ENCODE results near the gene SPDYE4. TPM values are rescaled to one million over a fixed set of nuclear protein-coding genes. Genes with fewer than 3 reads are reported as not detected.

The SPDYE4 gene
- total and polyA plus RNA-seq, 2 donors (not counting 1 experiment from before 2014, with no cell fraction given) = not detected

GRCh38 chr17:8701754-8702153, 56.6 kb downstream of the SPDYE4 start:
- Histone ChIP-seq H3K79me2 (ENCODE audit: control insufficient read depth, insufficient read depth, low read length) (no peaks in the 10 kb centered on the region), H3K4me2 (ENCODE audit: extremely low read depth, insufficient read depth, low read length) (no peak overlapping the region), H3K9me3 (ENCODE audit: control insufficient read depth, insufficient read depth, low read depth, low read length) (no peaks in the 10 kb centered on the region), H3K4me3 (replicated peaks in 1 of 4; ENCODE audit: control extremely low read depth in 1 of 4, insufficient read depth in 1 of 4, low read depth in 3 of 4, low read length in 4 of 4) (no peak overlapping the region), H4K20me1 (ENCODE audit: control insufficient read depth, extremely low read depth, insufficient read depth, low read length) (no peaks in the 10 kb centered on the region), H3K4me1 (ENCODE audit: control insufficient read depth, extremely low read depth, insufficient read depth, low read length) (peaks cover 10% of the 10 kb centered on the region), H3K36me3 (ENCODE audit: control insufficient read depth, insufficient read depth, low read length) (no peaks in the 10 kb centered on the region), H2AFZ (ENCODE audit: low read length) (no peak overlapping the region), H3K9ac (ENCODE audit: insufficient read depth, low read length) (no peak overlapping the region), H3K27me3 (ENCODE audit: control insufficient read depth, insufficient read depth, low read length) (no peaks in the 10 kb centered on the region), H3K27ac (ENCODE audit: insufficient read depth, low read length) (no peak overlapping the region)
- DNase-seq (ENCODE audit: low read depth in 2 of 2) = no peak
- TF ChIP-seq EZH2 (IDR thresholded peaks at IDR 0.05; ENCODE audit: low read length, missing control alignments) (no peak), CTCF (conservative IDR thresholded peaks at IDR 0.05 in 1 of 2, IDR thresholded peaks at IDR 0.05 in 1 of 2; ENCODE audit: low read depth in 1 of 2, low read length in 2 of 2) (no peak)

GRCh38 chr17:8701221-8701620, 57.1 kb downstream of the SPDYE4 start:
- H3K27ac ChIP-seq (ENCODE audit: insufficient read depth, low read length) = no peak overlapping the region
- no peaks in the 10 kb centered on the region for H3K79me2 ChIP-seq (ENCODE audit: control insufficient read depth, insufficient read depth, low read length)
- H3K36me3 ChIP-seq (ENCODE audit: control insufficient read depth, insufficient read depth, low read length) = no peaks in the 10 kb centered on the region
- no peaks in the 10 kb centered on the region for H3K27me3 ChIP-seq (ENCODE audit: control insufficient read depth, insufficient read depth, low read length)
- H4K20me1 ChIP-seq (ENCODE audit: control insufficient read depth, extremely low read depth, insufficient read depth, low read length) = no peaks in the 10 kb centered on the region
- H3K9me3 ChIP-seq (ENCODE audit: control insufficient read depth, insufficient read depth, low read depth, low read length) = no peaks in the 10 kb centered on the region
- H3K4me1 ChIP-seq (ENCODE audit: control insufficient read depth, extremely low read depth, insufficient read depth, low read length) = peaks cover 12% of the 10 kb centered on the region
- no peak overlapping the region for H3K4me3 ChIP-seq (replicated peaks in 1 of 4; ENCODE audit: control extremely low read depth in 1 of 4, insufficient read depth in 1 of 4, low read depth in 3 of 4, low read length in 4 of 4)
- H3K4me2 ChIP-seq (ENCODE audit: extremely low read depth, insufficient read depth, low read length) = no peak overlapping the region
- H3K9ac ChIP-seq (ENCODE audit: insufficient read depth, low read length) = no peak overlapping the region
- no peak for DNase-seq (ENCODE audit: low read depth in 2 of 2)
- TF ChIP-seq CTCF (conservative IDR thresholded peaks at IDR 0.05 in 1 of 2, IDR thresholded peaks at IDR 0.05 in 1 of 2; ENCODE audit: low read depth in 1 of 2, low read length in 2 of 2) (no peak), EZH2 (IDR thresholded peaks at IDR 0.05; ENCODE audit: low read length, missing control alignments) (no peak)
- H2AFZ ChIP-seq (ENCODE audit: low read length) = no peak overlapping the region

Other genes starting within 250 kb of the SPDYE4 start
- 100 and 104 TPM in 2 replicates for gene MYH10, start 127.8 kb downstream of the SPDYE4 start, total RNA-seq
- 54.6 and 66.2 TPM in 2 replicates for gene MYH10, start 127.8 kb downstream of the SPDYE4 start, polyA plus RNA-seq
- not detected in 2 replicates for gene CCDC42, start 13.7 kb downstream of the SPDYE4 start, total RNA-seq
- gene CCDC42, start 13.7 kb downstream of the SPDYE4 start, polyA plus RNA-seq = not detected in 2 replicates
- gene MFSD6L, start 40.8 kb upstream of the SPDYE4 start, total RNA-seq = not detected in 2 replicates
- not detected in 2 replicates for gene MFSD6L, start 40.8 kb upstream of the SPDYE4 start, polyA plus RNA-seq
- gene PIK3R6, start 109.1 kb upstream of the SPDYE4 start, total RNA-seq = not detected in 2 replicates
- 0.02 TPM in 1 of 2 replicates, not detected in the other for gene PIK3R6, start 109.1 kb upstream of the SPDYE4 start, polyA plus RNA-seq
- not detected in 2 replicates for gene PIK3R5, start 207.2 kb upstream of the SPDYE4 start, total RNA-seq
- 0.15 TPM in 1 of 2 replicates, not detected in the other for gene PIK3R5, start 207.2 kb upstream of the SPDYE4 start, polyA plus RNA-seq